ENCODE measurements around the gene FTMT.

The FTMT gene

DNA sequence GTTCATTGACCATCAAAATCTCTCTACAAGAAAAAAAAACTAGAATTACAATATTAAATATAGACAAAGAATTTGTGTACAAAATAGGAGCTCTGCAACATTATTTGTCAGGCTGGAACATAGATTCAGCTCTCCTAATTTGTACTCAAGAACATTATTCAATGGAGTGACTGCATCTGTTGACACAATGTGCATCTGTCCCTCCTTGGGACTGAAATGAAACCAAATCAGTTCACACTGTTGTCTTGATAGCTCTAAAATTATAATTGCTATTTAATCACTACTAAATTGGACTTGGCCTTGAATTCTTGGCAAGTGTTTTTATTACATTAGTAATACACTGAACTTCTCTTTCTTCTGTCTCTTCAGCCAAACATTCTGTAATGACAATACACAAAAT, 47.7 kb downstream of the FTMT start:
- DNase-seq (ENCODE audit: low read depth) = no peak
- H3K4me3 ChIP-seq (ENCODE audit: low read depth, low read length) = no peak overlapping the region
